ENCODE measurements around the gene TMEM190. TPM values are rescaled to one million over a fixed set of nuclear protein-coding genes. Genes with fewer than 3 reads are reported as not detected.

The TMEM190 gene
- total and polyA plus RNA-seq, 2 of the 8 experiments (the other 6 are each of a cell fraction or from before 2014, with no cell fraction given): 1.6 TPM; not detected in 1

GRCh38 chr19:55390461-55390880 is 13.8 kb downstream of the TMEM190 start (continued):
- TF ChIP-seq CHD7 (IDR thresholded peaks at IDR 0.05; ENCODE audit: insufficient replicate concordance, low read length) (no peak), RAD21 (IDR thresholded peaks at IDR 0.05 in 1 of 2, conservative IDR thresholded peaks at IDR 0.05 in 1 of 2; ENCODE audit: low read depth in 2 of 2, low read length in 2 of 2) (no peak), TAF1 (IDR thresholded peaks at IDR 0.05; ENCODE audit: low read depth, low read length) (no peak), RXRA (IDR thresholded peaks at IDR 0.05; ENCODE audit: insufficient read depth, low read depth, low read length) (no peak), RNF2 (IDR thresholded peaks at IDR 0.05; ENCODE audit: borderline replicate concordance, low read depth, low read length, missing control alignments, poor library complexity, severe bottlenecking) (no peak)
- TF ChIP-seq, protein P1, sequence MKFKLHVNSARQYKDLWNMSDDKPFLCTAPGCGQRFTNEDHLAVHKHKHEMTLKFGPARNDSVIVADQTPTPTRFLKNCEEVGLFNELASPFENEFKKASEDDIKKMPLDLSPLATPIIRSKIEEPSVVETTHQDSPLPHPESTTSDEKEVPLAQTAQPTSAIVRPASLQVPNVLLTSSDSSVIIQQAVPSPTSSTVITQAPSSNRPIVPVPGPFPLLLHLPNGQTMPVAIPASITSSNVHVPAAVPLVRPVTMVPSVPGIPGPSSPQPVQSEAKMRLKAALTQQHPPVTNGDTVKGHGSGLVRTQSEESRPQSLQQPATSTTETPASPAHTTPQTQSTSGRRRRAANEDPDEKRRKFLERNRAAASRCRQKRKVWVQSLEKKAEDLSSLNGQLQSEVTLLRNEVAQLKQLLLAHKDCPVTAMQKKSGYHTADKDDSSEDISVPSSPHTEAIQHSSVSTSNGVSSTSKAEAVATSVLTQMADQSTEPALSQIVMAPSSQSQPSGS (IDR thresholded peaks at IDR 0.05; ENCODE audit: low read length): no peak
